PC-3 (cell line): Measurements from ENCODE around the gene P4HB.

Experiments used
- CTCF ChIP-seq: fragments of 300-600 bp; sonication (generic); conservative IDR thresholded peaks from 2 replicates; pipeline ENCODE4 v1.5.1; 2017; ENCODE audit warnings: antibody characterized with exemption, low read depth, mild to moderate bottlenecking, low read length
- EZH2 ChIP-seq: fragments of 300-600 bp; sonication (generic); IDR thresholded peaks from one replicate; pipeline ENCODE4 v1.6.1; 2017; ENCODE audit warnings: antibody characterized with exemption, mild to moderate bottlenecking, low read length; ENCODE audit not compliant: unreplicated experiment
- EZH2phosphoT487 ChIP-seq: fragments of 300-600 bp; sonication (generic); IDR thresholded peaks from 2 replicates; pipeline ENCODE4 v1.6.1; 2018; ENCODE audit warnings: mild to moderate bottlenecking, antibody characterized with exemption, low read length, borderline replicate concordance

DNA sequence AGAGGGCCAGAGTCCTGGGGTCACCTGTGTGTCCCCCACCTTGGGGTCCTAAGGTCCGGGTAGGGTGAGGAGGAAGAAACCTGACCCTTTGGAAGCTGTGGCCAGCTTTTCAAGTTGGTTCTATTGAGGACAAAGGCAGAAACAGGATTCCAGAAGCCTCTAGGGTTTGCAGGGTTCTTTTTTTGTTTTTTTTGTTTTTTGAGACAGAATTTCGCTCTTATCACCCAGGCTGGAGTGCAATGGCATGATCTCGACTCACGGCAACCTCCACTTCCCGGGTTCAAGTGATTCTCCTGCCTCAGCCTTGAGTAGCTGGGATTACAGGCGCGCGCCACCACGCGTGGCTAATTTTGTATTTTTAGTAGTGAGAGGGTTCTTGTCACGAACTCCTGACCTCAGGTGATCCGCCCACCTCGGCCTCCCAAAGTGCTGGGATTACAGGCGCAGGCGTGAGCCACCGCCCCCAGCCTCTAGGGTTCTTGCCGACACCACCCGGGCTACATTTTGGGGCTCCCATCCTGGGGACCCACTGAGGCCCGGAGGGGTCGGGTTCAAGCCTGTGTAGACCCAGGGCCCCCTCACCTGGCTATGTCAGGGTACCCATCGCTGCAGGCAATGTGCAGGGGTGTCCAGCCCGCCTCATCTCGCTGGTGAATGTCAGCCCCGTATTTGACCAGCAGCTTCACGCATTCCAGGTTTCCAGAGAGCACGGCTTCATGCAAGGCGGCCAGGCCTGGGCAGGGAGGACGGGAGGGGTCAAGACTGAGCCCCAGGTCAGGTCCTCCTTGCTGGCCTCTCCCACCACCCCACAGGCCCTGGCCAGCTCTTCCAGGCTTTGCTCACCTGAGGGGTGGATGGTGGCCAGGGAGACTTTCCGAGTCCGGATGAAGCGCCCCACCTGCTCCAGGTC lies 26.2 kb downstream of the P4HB start:
- TF ChIP-seq CTCF (no peak), EZH2 (no peak), EZH2phosphoT487 (no peak)
